K562 (cell line): ENCODE measurements around the gene PDE8A. TPM values are rescaled to one million over a fixed set of nuclear protein-coding genes. Genes with fewer than 3 reads are reported as not detected.

ENCODE experiments used
- ARNT ChIP-seq, 2 experiments: fragments of 450-650 bp; IDR thresholded peaks; 2 replicates each; pipeline ENCODE4 v1.6.1; 2016; ENCODE audit warnings: mild to moderate bottlenecking in 1 of 2
- CHCHD3 ChIP-seq: fragments of 250-450 bp; sonication (Bioruptor Pico); IDR thresholded peaks from 2 replicates; pipeline ENCODE4 v2.1.2; 2022; ENCODE audit warnings: mild to moderate bottlenecking
- CREB1 ChIP-seq, 2 experiments: sonication (generic) in 1 of 2; formaldehyde crosslinking in 1 of 2; IDR thresholded peaks; 2 replicates each; pipeline versions ENCODE4 v1.6.1 to v1.8.0; 2012 to 2022; ENCODE audit warnings: inconsistent platforms in 1 of 2, mild to moderate bottlenecking in 1 of 2, missing genetic modification reagents in 1 of 2, moderate library complexity in 1 of 2
- FOSL1 ChIP-seq: fragments of 200-800 bp; sonication (Bioruptor generic); conservative IDR thresholded peaks from 2 replicates; pipeline ENCODE4 v1.6.1; 2016; ENCODE audit warnings: missing genetic modification characterization, missing compliant biosample characterization
- FOXK2 ChIP-seq, 2 experiments: fragments of 450-650 bp; IDR thresholded peaks in 1 of 2; conservative IDR thresholded peaks in 1 of 2; 2 replicates each; pipeline ENCODE4 v1.6.1; 2016; ENCODE audit warnings: low read depth in 2 of 2, mild to moderate bottlenecking in 1 of 2
- SRF ChIP-seq, 2 experiments: fragments of 250-450, 450-650 bp in 1 of 2; sonication (Bioruptor Pico) in 1 of 2; sonication (generic) in 1 of 2; formaldehyde crosslinking; IDR thresholded peaks; 2 replicates each; pipeline versions ENCODE4 v1.5.0 to v1.5.1; 2020 to 2022; ENCODE audit warnings: mild to moderate bottlenecking in 1 of 2, missing genetic modification reagents in 1 of 2
- ZBTB11 ChIP-seq, 3 experiments: fragments of 200-800 bp in 1 of 3; fragments of 250-450 bp in 1 of 3; fragments of 450-650 bp in 1 of 3; sonication (Bioruptor Pico) in 1 of 3; sonication (Bioruptor generic) in 1 of 3; formaldehyde crosslinking in 1 of 3; IDR thresholded peaks; 2 replicates each; pipeline versions ENCODE4 v1.6.1 to v1.8.0; 2016 to 2022; ENCODE audit warnings: mild to moderate bottlenecking in 2 of 3, missing genetic modification characterization in 2 of 3, missing compliant biosample characterization in 1 of 3, moderate library complexity in 1 of 3
- ZMIZ1 ChIP-seq, 2 experiments: fragments of 150-350 bp in 1 of 2; IDR thresholded peaks; 2 replicates each; pipeline ENCODE4 v1.6.1; 2012 to 2016; ENCODE audit warnings: low read depth in 2 of 2, low read length in 2 of 2, mild to moderate bottlenecking in 1 of 2, moderate library complexity in 1 of 2
- ZNF609 ChIP-seq: sonication (generic); formaldehyde crosslinking; IDR thresholded peaks from 2 replicates; pipeline ENCODE4 v1.8.1; 2023; ENCODE audit warnings: missing genetic modification reagents, mild to moderate bottlenecking, borderline replicate concordance
- ZNF707 ChIP-seq: fragments of 250-450 bp; sonication (Bioruptor Pico); conservative IDR thresholded peaks from 2 replicates; pipeline ENCODE4 v1.8.0; 2022; ENCODE audit warnings: inconsistent platforms, mild to moderate bottlenecking, moderate library complexity
- ZNF740 ChIP-seq, 3 experiments: fragments of 200-800 bp in 1 of 3; sonication (Bioruptor generic) in 1 of 3; sonication (generic) in 1 of 3; formaldehyde crosslinking in 1 of 3; IDR thresholded peaks; 2 replicates each; pipeline versions ENCODE4 v1.6.1 to v1.8.0; 2016 to 2022; ENCODE audit warnings: mild to moderate bottlenecking in 2 of 3, missing compliant biosample characterization in 2 of 3, missing genetic modification characterization in 2 of 3, missing genetic modification reagents in 1 of 3
- polyA plus RNA-seq, 8 experiments: library from polyadenylated mRNA; depleted of rRNA in 4 of 8; stranded (reverse) in 5 of 8; unstranded in 3 of 8; fragments of >200 nt; fragmentation: Nextera tagmentation in 2 of 8; fragmentation: Illumina TruSeq in 1 of 8; extraction: Ambion mirVana in 2 of 8; extraction: Trizol in 1 of 8; gene quantifications; 2 replicates each; pipeline versions ENCODE4 v1.2.1 to v1.2.3, GENCODE V29; 2011 to 2014; ENCODE audit warnings: inconsistent platforms in 1 of 8, missing spikeins in 1 of 8
- total RNA-seq, 7 experiments: library from RNA; depleted of rRNA in 6 of 7; stranded (reverse); fragments of >200 nt in 6 of 7; fragmentation: Illumina TruSeq in 2 of 7; extraction: Trizol in 2 of 7; gene quantifications; 2 replicates each; pipeline versions ENCODE4 v1.2.1 to v1.2.3, GENCODE V29; 2011 to 2021; ENCODE audit warnings: low replicate concordance in 1 of 7

PDE8A gene
- total and polyA plus RNA-seq, 9 of the 15 experiments (the other 6 are each of a cell fraction or from before 2014, with no cell fraction given) = 5.9 to 40.3 (median 19.8) TPM

- TF ChIP-seq ARNT (IDR thresholded peaks at IDR 0.05) (peak in 1 of 2 experiments; percentile 99; a peak in 2 of 4 replicates), FOXK2 (conservative IDR thresholded peaks at IDR 0.05 in 1 of 2, IDR thresholded peaks at IDR 0.05 in 1 of 2; ENCODE audit: low read depth in 2 of 2) (peak; percentile 72 to 79), CREB1 (IDR thresholded peaks at IDR 0.05) (peak; percentile 58), CREB1 (CRISPR knock-in tag; IDR thresholded peaks at IDR 0.05) (no peak), CHCHD3 (CRISPR knock-in tag) (no peak), ZNF609 (CRISPR knock-in tag) (no peak), FOSL1 (peak; percentile 60), ZMIZ1 (IDR thresholded peaks at IDR 0.05; ENCODE audit: low read depth in 2 of 2, low read length in 2 of 2) (no peak), ZBTB11 (CRISPR knock-in tag; IDR thresholded peaks at IDR 0.05) (no peak), ZNF740 (CRISPR knock-in tag; IDR thresholded peaks at IDR 0.05) (no peak; the same call in 1 of the 2 replicates), ZNF740 (tag; IDR thresholded peaks at IDR 0.05) (peak in 1 of 2 experiments; percentile 51; a peak in 1 of 4 replicates), SRF (CRISPR knock-in tag; IDR thresholded peaks at IDR 0.05) (no peak), ZNF707 (no peak)
These were observed 65.8 kb downstream of the PDE8A start (continued) for GRCh38 chr15:85047271-85047948.
